Lower leg skin (tissue), 4 donors: ENCODE measurements around the gene MAJIN. TPM values are rescaled to one million over a fixed set of nuclear protein-coding genes. Genes with fewer than 3 reads are reported as not detected.

Experiments used
- DNase-seq, 2 donors: peaks; one replicate each; pipeline ENCODE4 v3.0.0-alpha.2; 2019; ENCODE audit warnings: low spot score in 2 of 2
- H3K4me3 ChIP-seq: fragments of 200-600 bp; sonication (generic); 2 replicates; pipeline ENCODE4 v1.5.1; 2017; ENCODE audit warnings: mild to moderate bottlenecking, low read depth; ENCODE audit not compliant: poor library complexity, severe bottlenecking
- CTCF ChIP-seq, 3 donors: fragments of 450-650 bp; IDR thresholded peaks; one replicate each; pipeline ENCODE4 v1.5.1; 2016; ENCODE audit warnings: antibody characterized with exemption in 3 of 3, mild to moderate bottlenecking in 3 of 3, moderate library complexity in 2 of 3
- POLR2A ChIP-seq, 2 donors: fragments of 450-650 bp; IDR thresholded peaks; one replicate each; pipeline ENCODE4 v1.6.1; 2016 to 2017; ENCODE audit warnings: antibody characterized with exemption in 2 of 2, mild to moderate bottlenecking in 1 of 2, moderate library complexity in 1 of 2
- WGBS, 2 donors: methylation state at CpG; one replicate each; pipeline ENCODE4 v1.1.5; 2018; 5-methylcytosine and 5-hydroxymethylcytosine counted together
- intact Hi-C: fragments of 100-400 bp; cut with DNase I; formaldehyde crosslinking; loops from one replicate; pipeline ENCODE4 v1.15.0; 2023; ENCODE audit warnings: low total_unique reads
- total RNA-seq, 4 donors: library from RNA; depleted of rRNA; stranded (reverse); fragments of >200 nt; gene quantifications; one replicate each; pipeline ENCODE4 v1.1.0, GENCODE V29; 2016

Gene MAJIN
- total RNA-seq, 4 donors from 2014 or later, result not detected

GRCh38 chr11:64936539-64936938 is 35.4 kb downstream of the MAJIN start:
- DNase-seq, result peak in 1 of 2 donors; percentile 63
- intact Hi-C loops, result loop anchor here (5.0 kb wide), 1 partner anchor 729 kb away; the partner anchor contains the start of gene FERMT3
- no peak for TF ChIP-seq CTCF (IDR thresholded peaks at IDR 0.05)
- no peak for TF ChIP-seq POLR2A (IDR thresholded peaks at IDR 0.05)
- 71 to 82% methylated on average over 4 of the region's 4 CpGs for WGBS, 2 donors
- no peak overlapping the region for H3K4me3 ChIP-seq

- 46 to 53% methylated on average over 14 of the region's 14 CpGs for WGBS, 2 donors
- intact Hi-C loops, result loop anchor here (5.0 kb wide), 1 partner anchor 728 kb away; the partner anchor contains the start of gene FERMT3
- H3K4me3 ChIP-seq, result no peak within 1 kb of the TSS
- TF ChIP-seq CTCF (IDR thresholded peaks at IDR 0.05) (no peak), POLR2A (IDR thresholded peaks at IDR 0.05) (no peak)
- peak in 1 of 2 donors; percentile 69 for DNase-seq
These were observed 36.4 kb downstream of the MAJIN start, which contains the start of gene GPHA2 for GRCh38 chr11:64935359-64936081. Gene GPHA2 (minus strand): TSS chr11:64935893. CDS start chr11:64935460, 433 bp downstream.

GRCh38 chr11:64934682-64935358 is 37.1 kb downstream of the MAJIN start:
- DNase-seq, result peak in 1 of 2 donors; percentile 76
- intact Hi-C loops, result loop anchor here (5.0 kb wide), 1 partner anchor 728 kb away; the partner anchor contains the start of gene FERMT3
- no peak overlapping the region for H3K4me3 ChIP-seq
- WGBS, 2 donors, result 77 to 85% methylated on average over 27 of the region's 27 CpGs
- no peak for TF ChIP-seq POLR2A (IDR thresholded peaks at IDR 0.05)
- no peak for TF ChIP-seq CTCF (IDR thresholded peaks at IDR 0.05)

- intact Hi-C loops, result no loop called here
- WGBS, 2 donors, result 90% methylated on average over 8 to 10 of the region's 10 CpGs
- no peak overlapping the region for H3K4me3 ChIP-seq
- peak in 1 of 2 donors; percentile 59 for DNase-seq
- TF ChIP-seq POLR2A (IDR thresholded peaks at IDR 0.05) (no peak), CTCF (IDR thresholded peaks at IDR 0.05) (no peak)
These were observed 37.8 kb downstream of the MAJIN start for GRCh38 chr11:64933935-64934681.

GRCh38 chr11:64933213-64933934 is 38.5 kb downstream of the MAJIN start:
- TF ChIP-seq POLR2A (IDR thresholded peaks at IDR 0.05) (no peak), CTCF (IDR thresholded peaks at IDR 0.05) (no peak)
- no peak overlapping the region for H3K4me3 ChIP-seq
- WGBS, 2 donors, result 73 to 80% methylated on average over 12 of the region's 12 CpGs
- peak in 1 of 2 donors; percentile 72 for DNase-seq
- intact Hi-C loops, result no loop called here
